ENCODE data around the gene LHPP.
A peak's percentile ranks its signal among the peaks of the same experiment; 100 is the strongest.
"Not testable (repeated sequence)": the region's sequence is repeated elsewhere in the genome, so short reads cannot be mapped to it uniquely, and the experiment has no call there.

Gene LHPP, protein sequence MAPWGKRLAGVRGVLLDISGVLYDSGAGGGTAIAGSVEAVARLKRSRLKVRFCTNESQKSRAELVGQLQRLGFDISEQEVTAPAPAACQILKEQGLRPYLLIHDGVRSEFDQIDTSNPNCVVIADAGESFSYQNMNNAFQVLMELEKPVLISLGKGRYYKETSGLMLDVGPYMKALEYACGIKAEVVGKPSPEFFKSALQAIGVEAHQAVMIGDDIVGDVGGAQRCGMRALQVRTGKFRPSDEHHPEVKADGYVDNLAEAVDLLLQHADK

GRCh38 chr10:124461642-124462347, at the start of gene LHPP:
LHPP (plus strand) TSS chr10:124461823; CDS start chr10:124461863, 40 bp downstream.
- DNase-seq, result peak; percentile 91

DNA sequence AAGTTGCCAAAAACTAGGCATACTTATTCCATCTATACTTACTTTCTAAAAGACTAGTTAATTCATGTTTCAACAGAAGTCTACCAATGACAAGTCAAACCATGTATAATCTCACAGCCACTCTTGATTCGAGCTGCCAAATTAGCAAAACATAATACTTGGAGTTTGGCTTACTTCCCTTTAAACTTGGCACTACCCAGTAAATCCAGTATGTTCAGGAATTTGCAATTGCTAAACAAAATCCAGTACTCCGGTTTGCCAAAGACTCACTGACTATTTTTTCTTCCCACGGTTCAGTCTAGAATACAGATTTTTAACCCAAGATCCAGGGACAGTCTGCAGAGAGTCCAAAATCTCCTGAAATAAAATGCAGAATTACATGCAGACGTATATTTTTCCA, 47.5 kb upstream of the LHPP start:
- DNase-seq, result no peak

DNA sequence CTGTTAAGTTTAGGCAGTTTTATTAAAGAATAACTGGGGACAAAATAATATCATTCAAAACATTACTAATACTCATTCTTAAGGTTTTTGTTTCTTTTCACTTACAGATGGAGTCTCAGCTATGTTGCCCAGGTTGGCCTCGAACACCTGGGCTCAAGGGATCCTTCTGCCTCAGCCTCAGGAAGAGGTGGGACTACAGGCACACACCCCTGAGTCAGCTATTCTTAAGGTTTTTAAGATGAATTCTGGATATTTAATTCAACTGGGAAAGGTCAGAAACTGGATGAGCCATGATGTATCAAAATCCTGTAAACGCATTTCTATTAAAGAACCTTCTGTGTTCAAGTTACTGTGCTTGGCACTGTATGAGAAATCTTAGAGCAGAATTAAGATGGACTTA, 46.4 kb upstream of the LHPP start:
- DNase-seq, result no peak

DNA sequence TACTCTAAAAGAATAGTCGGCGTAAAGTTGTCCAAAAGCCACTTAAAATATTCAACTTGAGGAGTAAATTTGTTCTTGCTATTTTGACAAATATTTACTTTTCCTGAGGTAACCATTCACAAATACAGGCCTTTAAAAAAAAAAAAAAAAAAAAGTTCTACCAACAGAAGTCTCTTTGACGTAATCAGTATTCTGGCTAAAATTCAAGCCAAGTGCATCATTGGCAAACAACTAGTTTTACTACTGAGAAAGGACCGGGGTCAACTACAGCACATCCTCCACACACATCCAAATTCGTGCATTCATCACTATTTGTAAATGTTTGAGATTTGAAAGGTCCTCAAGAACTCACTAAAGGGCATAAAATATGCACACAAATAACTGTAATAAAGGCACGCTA, 44.9 kb upstream of the LHPP start:
- no peak for DNase-seq

DNA sequence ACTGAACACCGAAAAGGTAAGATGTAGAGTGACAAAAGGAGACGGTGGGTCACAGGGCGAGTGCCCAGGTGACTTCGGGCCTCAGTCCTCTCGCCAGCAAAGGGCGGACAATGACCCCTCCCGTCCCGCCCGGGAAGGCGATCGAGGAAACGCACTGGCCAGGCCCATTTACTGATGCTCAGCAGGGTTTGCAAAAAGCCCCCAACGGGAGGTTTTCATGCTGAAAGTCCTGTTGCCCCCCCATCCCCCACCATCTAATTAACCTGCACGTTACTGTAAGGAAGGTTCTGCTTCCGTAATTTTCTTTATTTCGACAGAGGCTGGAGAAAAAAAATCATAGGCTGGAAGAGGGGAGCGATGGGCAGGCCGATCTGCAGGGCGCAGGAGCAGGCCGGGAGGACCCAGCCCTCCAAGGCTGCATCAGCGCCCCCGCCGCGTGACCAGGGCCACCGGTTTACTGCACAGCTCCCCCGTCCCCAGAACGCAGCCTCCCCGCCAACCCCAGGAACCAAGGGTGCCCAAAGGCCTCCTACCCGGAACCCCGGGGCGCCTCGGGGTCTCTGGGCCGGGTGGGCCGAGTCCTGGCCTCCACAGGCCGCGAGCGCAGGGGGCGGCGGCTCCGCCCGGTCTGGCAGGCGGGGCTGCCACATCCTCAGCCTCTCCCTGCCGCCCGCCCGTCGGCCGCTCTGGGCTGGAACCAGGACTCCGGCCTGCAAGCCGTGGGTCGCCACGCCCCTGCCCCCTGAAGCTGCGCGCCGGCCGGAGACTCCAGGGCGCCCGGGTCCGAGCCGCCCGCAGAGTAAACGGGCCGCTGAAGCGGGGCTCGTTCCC, 43.5 kb upstream of the LHPP start:
- DNase-seq, result peak; percentile 54

DNA sequence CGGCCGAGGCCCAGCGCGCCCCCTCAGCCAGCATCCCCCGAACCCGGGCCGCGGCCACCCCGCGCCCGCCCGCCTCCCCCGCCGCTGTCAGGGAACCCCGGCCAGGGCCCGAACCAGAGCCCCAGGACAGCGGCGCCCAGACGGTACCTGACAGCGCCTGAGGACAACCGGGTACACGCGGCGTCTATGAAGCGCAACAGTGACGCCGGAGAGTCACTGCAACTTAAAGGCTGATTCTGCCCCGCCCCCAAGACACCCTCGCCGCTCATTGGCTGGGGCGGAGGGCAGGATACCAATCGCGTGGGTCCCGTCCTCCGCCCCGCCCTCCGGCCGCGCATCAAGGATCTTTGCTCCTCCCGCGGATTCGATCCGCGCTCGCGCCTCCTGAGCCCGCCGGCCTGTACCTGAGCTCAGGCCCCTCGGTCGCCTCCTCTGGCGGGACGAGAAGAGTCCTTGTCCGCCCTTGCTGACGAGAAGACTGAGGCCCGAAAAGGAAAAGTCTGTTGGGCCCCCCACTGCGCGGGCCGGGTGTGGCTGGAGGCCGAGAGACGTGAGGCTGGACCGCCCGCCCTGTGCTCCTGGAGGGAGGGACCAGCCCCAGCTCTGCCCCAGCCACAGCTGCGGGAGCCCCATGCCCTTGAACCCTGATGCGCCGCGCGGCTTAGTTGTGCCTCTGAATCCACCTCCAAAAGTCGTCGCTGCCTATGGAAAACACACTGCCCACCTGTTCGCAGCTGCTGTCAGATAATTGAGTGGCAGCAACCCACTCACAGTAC, 42.7 kb upstream of the LHPP start, which contains the start of gene OAT:
TSS of gene OAT (minus strand) at position 198 of the 776 bp plus-strand sequence. CDS start 6,752 bp downstream, outside the sequence.
- DNase-seq, result peak; percentile 96

- no peak for DNase-seq
These were observed 42.0 kb upstream of the LHPP start for GRCh38 chr10:124419635-124420034.

GRCh38 chr10:124420254-124420653, 41.4 kb upstream of the LHPP start:
- DNase-seq, result no peak

DNA sequence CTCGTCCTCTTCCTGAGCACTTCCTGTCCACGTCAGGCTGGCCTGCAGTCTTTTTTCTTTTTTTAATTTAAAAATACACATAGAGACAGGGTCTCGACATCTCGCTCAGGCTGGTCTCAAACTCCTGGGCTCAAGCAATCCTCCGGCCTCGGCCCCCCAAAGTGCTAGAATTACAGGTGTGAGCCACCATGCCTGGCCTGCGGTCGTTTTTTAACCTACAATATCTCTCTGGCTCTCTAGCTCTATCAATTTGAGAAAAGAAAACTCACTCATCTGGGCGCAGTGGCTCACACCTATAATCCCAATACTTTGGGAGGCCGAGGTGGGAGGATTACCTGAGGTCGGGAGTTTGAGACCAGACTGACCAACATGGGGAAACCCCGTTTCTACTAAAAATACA, 38.9 kb upstream of the LHPP start:
- DNase-seq, result no peak

- DNase-seq, result no peak
These were observed 37.8 kb upstream of the LHPP start for GRCh38 chr10:124423813-124424212.

DNA sequence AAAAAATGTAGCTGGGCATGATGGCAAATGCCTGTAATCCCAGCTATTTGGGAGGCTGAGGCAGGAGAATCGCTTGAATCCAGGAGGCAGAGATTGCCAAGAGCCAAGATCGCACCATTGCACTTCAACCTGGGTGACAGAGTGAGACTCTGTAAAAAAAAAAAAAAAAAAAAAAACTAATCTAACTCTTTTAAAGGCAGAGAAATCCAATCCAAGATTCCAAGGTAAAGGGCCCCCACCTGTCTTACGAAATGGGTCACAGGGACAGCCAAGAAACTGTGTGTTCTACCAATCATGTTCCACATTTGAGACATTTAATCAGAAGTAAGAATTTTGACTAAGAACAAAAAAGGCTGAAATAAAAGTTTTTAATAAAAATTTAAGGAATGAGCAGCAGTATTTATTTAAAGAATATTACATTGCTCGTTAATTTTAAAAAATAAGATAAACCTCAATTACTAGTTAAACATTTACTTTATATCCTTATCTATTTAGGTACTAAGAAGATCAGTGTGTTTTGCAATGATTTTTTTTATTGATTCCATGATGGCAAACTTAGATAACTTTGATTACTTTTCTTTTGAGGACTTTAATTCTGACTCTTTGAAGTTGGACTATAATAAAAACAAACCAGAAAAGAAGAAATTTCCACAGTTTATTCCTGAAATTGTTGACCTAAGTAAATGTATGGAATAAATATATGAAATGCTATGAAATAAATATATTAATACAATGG, 36.2 kb upstream of the LHPP start:
- DNase-seq, result no peak

- no peak for DNase-seq
These were observed 33.3 kb upstream of the LHPP start for GRCh38 chr10:124428207-124428777.

DNA sequence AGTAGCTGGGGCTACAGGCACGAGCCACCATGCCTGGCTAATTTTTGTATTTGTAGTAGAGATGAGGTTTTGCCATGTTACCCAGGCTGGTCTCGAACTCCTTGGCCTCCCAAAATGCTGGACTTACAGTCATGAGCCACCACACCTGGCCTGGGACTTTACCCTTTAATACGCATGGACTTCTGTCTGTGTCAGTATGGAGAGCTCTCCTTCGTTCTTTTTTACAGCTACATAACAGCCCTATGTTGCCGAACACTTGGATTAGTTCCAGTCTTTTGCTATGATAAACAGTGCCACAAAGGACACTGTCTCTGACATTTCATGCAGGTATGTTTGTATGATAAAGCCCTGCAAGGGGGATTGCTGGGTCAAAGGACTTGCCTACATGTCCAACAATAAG, 32.0 kb upstream of the LHPP start:
- DNase-seq, result no peak

- no peak for DNase-seq
These were observed 31.5 kb upstream of the LHPP start for GRCh38 chr10:124430077-124430476.

- DNase-seq, result no peak
These were observed 28.2 kb upstream of the LHPP start for GRCh38 chr10:124433461-124433860.

- not testable (repeated sequence) for DNase-seq
These were observed 25.9 kb upstream of the LHPP start for GRCh38 chr10:124435683-124436082.

- no peak for DNase-seq
These were observed 25.4 kb upstream of the LHPP start for GRCh38 chr10:124436191-124436638.

DNA sequence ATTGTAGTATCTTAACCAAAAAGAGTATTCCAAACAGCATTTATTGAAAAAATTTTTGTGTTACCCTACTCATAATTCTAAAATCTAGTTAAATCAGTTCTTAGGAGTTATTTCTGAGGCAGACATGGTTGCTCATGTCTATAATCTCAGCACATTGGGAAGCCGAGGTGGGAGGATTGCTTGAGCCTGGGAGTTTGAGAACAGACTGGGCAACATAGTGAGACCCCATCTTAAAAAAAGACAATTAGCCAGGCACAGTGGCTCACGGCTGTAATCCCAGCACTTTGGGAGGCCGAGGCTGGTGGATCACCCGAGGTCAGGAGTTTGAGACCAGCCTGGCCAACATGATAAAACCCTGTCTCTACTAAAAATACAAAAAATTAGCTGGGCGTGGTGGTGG, 19.9 kb upstream of the LHPP start:
- not testable (repeated sequence) for DNase-seq

DNA sequence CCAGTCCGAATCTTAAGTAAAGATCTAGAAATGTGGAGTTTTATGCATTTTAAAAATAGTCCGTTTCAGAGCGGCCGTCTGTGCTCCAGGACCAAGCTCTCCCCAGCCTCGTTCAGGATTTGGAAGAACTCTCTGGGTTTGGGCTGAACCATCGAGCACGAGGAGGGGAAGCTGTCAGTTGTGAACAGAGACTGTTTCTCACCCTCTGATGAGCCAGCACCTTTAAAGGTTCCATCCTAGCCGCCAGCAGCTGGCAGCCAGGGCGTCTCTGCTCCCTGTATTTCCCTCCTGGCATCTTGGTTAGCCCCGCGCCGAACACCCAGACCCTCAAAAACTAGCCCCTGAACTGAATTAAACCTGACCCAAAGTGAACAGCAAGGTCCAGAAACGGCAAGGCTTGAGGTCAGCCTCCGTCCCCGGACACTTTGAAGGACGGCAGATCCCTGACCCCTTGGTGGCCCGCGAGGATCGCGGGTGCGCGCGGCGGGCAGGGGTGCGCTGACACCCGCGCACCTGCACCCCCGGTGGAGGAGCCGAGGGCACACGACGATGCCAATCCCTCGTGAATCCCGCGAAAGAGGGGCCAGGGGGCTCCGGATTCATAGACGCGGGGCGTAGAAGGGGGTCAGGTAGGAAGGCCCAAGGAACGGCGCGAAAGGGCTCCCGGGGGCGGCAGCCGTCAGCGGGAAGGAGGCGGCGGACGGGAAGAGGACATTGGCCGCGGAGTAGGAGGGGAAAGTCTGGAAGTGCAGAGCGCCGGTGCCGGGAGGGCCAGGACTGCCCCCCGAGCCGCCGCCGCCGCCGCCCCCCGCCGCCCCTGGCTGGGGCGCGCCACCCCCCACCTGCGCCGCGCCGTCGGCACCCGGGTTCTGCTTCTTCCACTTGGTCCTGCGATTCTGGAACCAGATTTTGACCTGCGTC, 14.5 kb upstream of the LHPP start:
- no peak for DNase-seq

- no peak for DNase-seq
These were observed 13.7 kb upstream of the LHPP start for GRCh38 chr10:124447751-124448466.

Data from activated T-cell treated with anti-CD3 and anti-CD28 coated beads, Interleukin-2, amount 50 U/mL, for 1 hour (primary cell).